OCI-LY3 (cell line): ENCODE data around the gene ISG15.

Experiments used
- CTCF ChIP-seq: fragments of 200-600, 300-600 bp; sonication (generic); IDR thresholded peaks from 2 replicates; pipeline ENCODE4 v1.5.1; 2014; ENCODE audit warnings: antibody characterized with exemption, low read length, low read depth
- EZH2phosphoT487 ChIP-seq: fragments of 200-600 bp; shearing (Covaris generic); IDR thresholded peaks from 2 replicates; pipeline ENCODE4 v1.6.1; 2018; ENCODE audit warnings: antibody characterized with exemption, mixed run types, low read depth

- TF ChIP-seq EZH2phosphoT487 (no peak), CTCF (no peak)
Measured at GRCh38 chr1:970242-970972, 42.9 kb upstream of the ISG15 start.
